ENCODE data around the gene HHAT. TPM values are rescaled to one million over a fixed set of nuclear protein-coding genes. Genes with fewer than 3 reads are reported as not detected.

Gene HHAT
- polyA plus RNA-seq, 10 donors = 3.5 to 6.0 (median 4.5) TPM

- DNase-seq = no peak
Observed at GRCh38 chr1:210709701-210710100, 381.0 kb downstream of the HHAT start.

GRCh38 chr1:210711825-210712612 is 383.3 kb downstream of the HHAT start:
- DNase-seq = no peak

GRCh38 chr1:210715072-210715471 is 386.4 kb downstream of the HHAT start:
- DNase-seq = no peak

GRCh38 chr1:210722410-210723081 is 393.8 kb downstream of the HHAT start:
- no peak for DNase-seq

- DNase-seq = no peak
Observed at GRCh38 chr1:210723646-210724045, 394.9 kb downstream of the HHAT start.

- DNase-seq = no peak
Observed at GRCh38 chr1:210724768-210725167, 396.1 kb downstream of the HHAT start.

Other genes starting within 250 kb of the HHAT start
- gene SERTAD4, start 96.1 kb upstream of the HHAT start, polyA plus RNA-seq (ENCODE audit: insufficient read length in 10 of 10) = 10 to 100 TPM in 4 of 10 donors, 1 to 10 TPM in 6; 4.8 to 16.6 (median 7.9) TPM